GM19467 (cell line): ENCODE results near the gene AIMP1.

Source experiments
- ATAC-seq: cut with Tn5 transposase; IDR thresholded peaks from one replicate; pipeline ENCODE4 v1.9.1; 2021; ENCODE audit warnings: mild to moderate bottlenecking, moderate library complexity; ENCODE audit not compliant: unreplicated experiment

Gene AIMP1

DNA sequence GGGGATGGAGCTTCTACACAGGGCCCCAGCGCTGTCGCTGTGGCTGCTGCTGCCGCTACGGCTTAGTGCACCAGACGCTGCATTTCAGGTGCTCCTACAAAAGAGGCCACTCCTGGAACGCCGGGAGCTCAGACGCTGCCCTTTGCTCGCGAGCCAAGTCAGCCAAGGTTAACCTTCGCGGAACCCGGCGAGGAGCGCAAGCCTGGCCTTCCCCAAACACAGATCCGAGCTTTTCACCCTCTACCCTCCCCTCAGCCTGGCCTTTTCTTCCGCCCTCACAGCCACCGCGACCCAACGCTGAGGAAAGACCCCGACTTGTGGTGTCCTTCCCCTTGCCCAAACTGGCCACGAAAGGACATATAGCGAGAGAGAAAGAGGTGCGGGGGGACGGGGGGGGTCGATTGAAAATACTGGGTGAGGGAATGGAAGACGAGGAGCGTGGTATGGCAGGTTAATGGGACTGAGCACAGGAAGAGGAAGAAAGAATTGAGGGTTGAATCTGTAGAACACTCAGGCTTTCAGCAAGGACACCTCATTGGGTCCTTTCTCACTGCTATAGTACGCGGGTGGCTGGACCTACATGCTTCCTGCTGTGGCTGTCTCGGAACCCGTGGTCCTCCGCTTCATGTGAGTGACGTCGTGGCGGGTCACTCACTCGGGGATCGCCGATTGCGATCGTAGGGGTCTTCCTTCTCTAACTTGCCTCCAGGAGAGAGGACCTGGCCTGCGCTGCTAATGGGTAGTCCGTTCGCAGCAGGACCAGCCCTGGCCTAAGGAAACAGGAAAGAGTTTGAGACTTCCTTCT lies at the start of gene AIMP1, which contains the start of gene TBCK:
Gene AIMP1 (plus strand): TSS at position 583 of the 805 bp plus-strand sequence. CDS start 8,460 bp downstream, outside the sequence.
Gene TBCK (minus strand): TSS at position 242 of the 805 bp plus-strand sequence. CDS start 7,249 bp downstream, outside the sequence.
- peak; percentile 88 for ATAC-seq

DNA sequence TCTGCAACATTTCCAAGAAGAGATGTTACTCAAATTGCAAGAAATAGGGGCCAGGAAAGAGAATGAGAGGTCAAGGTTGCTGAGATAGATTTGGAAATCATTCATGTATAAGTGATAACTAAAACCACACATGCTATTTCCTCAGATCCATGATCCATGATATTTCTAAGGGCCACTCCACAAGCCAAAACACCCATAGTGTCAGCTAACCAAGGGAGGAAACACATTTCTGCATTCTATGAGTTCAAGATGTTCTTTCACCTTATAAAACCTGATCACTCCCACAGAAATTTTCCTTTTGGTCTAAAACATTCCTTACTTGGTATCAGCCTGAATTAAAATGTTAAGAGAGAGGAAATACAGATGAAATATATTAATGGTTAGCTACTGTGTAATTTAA lies 47.6 kb upstream of the AIMP1 start:
- no peak for ATAC-seq

DNA sequence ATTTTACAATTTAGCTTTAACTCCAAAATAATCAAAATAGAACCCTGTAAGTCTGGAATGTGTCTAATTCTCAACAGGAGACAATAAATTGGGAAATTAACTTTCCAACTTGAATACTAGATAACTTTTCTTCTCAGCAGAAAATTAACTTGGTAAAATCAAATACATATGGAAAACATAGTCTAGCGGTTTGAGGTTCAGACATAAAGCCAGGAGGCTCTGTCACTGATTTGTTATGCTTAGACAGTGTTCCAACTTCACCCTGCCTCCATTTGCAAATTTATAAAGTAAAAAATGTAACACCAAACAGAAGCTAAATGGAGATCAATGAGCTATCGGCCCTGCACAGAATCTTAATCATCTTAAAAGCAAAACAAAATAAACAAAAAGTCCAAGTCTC lies 46.6 kb upstream of the AIMP1 start:
- no peak for ATAC-seq

DNA sequence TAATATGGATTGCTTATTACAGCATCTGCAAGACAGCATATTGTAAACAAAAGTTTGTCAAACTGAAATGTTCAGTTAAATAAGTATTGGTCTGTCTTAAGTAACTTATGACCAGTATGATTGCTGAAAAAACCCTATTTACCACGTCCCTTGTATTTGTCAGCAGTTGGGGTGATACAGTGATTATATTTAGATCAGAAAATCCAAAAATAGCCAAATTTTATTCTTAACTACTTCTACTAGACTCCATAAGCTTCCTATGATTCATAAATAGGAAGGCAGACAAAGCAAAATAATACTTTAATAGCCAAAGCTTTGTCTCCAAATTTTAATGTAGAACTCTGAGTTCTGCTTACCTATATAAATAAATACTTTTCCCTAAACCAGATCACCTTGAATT lies 45.6 kb upstream of the AIMP1 start:
- ATAC-seq = no peak

DNA sequence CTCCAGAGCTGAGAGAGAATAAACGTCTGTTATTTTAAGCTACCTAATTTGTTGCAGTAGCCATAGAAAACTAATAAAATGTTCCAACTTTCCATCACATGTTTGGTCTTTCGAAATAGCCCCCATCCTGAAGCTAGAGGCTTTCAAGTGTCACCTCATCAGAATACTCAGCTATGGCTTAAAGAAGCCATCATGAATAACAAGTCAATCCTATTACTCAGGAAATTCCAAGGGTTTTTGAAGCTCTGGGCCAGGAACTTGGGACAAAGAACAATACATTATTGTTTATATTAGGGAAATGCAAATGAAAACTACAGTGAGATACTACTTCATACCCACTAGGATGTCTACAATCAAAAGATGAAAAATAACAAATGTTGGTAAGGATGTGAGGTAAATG lies 42.5 kb upstream of the AIMP1 start:
- ATAC-seq = no peak

DNA sequence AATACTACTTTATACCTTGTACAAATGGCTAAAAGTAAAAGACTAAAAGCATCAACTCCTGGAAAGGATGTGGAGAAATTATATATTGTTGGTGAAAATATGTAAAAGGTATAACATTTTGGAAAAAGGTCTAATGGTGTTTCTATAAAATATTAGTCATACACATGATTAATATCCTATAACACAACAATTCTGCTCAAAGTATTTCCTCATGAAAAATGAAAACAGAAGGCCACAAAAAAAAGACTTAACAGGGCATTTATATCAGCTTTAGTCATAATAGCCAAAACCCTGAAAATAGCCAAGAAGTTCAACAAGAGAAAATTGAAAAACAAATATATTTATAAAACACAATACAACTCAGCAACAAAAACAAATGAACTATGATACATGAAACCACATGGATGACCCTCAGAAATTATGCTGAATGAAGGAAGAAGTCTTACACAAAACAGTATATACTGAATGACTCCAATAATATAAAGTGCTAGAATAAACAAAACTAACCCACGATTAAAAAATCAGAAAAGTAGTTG lies 39.1 kb upstream of the AIMP1 start:
- no peak for ATAC-seq

DNA sequence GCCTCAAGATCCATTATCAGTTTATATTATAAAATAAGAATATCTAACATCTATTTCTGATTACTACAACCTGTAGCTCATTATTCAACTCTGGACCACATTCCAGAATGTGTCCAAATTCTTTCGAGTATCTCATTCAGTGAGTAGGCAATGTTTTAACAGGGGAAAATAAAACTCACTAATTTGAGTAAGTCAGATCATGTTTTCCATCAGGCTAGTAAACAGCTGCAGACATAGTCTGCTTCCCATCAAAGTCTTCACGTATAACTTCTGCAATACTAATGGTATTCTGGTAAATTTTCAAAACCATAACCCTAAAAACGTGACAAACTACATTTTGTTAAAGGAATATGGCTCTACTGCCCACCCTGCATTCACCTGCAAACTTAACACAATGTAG lies 32.1 kb upstream of the AIMP1 start:
- no peak for ATAC-seq

DNA sequence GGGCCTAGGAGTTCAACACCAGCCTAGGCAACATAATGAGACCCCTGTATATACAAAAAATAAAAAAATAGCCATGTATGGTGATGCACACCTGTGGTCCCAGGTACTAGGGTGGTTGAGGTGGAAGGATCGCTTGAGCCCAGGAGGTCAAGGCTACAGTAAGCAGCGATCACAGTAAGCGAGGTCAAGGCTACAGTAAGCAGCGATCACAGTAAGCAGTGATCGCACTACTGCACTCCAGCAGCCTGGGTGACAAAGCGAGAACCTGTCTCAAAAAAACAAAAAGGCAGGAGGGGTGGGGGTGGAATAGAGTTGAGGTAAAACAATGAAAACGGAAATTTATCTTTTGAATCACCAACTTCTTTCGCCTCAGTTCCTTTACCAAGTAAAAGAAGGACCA lies 29.7 kb upstream of the AIMP1 start:
- no peak for ATAC-seq

DNA sequence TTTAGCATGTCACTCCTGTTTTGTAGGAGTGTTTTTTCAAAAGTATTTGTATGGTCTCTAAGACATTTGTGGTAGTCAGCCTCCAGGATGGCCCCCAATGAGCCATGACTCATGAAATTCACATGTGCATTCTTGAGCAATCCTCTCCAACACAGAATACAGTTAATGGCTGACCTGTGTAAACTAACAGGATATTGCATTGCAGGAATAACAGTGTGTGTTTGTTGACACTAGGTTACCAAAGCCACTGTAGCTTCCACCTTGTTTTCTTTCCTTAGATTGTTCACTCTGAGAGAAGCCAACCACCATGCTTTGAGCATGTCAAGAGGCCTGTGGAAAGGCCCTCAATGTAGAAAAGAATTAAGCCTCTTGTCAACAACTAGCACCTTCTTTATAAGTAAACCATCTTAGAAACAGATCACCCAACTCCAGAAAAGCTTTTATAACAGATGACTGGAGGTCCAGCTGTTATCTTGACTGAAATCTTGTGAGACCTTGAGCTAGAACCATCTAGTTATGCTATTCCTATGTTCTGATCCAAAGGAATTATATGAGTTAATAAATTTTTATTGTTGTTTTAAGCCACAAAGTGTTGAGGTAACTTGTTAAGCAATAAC lies 28.9 kb upstream of the AIMP1 start:
- no peak for ATAC-seq

DNA sequence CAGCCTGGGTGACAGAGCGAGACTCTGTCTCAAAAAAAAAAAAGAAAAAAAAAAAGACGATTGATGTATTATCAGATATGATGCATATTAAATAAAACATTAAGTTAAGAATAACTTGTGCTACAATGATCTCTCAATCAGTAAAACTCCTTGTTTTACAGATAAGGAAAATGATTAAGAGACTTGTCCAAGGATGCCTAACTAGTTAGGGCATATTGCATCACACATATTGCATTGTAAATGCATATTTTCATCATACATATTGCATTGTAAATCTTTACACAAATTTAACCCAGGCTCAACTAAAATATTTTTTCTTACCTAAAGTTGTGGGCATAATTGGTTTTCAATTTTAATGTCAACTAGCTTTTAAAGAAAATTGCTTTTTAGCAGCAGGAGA lies 26.6 kb upstream of the AIMP1 start:
- no peak for ATAC-seq

DNA sequence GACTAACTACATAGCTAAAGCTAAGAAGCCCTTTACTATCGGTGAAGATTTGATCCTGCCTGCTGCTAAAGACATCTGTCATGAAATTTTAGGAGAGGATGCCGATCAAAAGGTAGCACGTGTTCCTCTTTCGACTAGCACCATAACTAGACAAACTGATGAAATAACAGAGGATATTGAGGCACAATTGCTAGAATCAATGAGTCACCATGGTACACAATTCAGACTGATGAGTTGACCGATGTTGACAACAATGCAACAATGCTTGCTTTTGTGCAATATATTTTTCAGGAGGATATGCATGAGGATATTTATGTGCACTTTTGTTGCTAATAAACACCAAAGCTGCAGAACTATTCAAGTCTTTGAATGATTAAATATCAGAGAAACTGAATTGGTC lies 24.7 kb upstream of the AIMP1 start:
- ATAC-seq = no peak

DNA sequence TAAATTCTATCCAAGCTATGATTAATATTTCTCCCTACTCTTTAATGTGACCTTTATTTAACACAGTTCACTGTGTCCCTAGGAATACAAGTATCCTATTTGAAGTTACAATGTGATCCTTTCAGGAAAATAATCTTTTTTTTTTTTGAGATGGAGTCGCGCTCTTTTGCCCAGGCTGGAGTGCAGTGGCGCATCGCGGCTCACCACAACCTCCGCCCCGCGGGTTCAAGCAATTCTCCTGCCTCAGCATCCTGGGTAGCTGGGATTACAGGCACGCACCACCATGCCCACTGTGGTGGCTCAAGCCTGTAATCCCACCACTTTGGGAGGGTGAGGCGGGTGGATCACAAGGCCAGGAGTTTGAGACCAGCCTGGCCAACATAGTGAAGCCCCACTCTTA lies 22.3 kb upstream of the AIMP1 start:
- ATAC-seq = no peak

DNA sequence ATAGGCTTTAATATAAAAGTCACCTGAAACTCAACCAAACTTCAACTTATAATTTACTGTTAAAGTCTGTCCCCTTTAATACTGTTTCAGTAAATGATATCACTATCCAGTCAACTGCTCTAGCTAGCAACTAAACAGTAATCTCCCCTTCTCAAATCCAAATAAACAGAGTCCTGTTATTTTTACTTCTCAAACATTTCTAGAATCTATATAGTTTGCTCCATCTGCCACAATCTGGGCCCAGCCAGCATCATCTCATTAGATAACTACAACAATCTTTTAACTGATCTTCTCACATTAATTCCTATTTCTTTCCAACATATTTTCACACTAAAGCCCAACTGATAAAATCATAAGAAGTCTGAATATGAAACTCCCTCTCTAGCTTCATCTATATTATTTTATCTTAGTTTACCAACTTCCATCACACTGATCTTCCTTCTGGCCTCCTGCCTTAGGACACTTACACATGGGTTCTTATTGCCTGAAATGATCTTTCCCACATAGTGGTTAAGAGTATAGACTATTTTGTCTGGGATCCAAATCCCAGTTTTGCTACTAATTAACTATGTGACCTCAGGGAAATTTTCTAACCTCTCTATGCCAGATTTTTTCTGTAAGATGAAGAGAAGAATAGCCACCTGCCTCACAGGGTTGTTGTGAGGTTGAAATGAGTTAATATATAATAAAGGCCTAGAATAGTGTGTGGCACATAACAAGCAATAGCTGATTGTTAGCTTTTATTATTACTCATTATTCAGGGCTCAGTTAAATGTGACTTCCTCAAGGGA lies 18.9 kb upstream of the AIMP1 start:
- no peak for ATAC-seq

DNA sequence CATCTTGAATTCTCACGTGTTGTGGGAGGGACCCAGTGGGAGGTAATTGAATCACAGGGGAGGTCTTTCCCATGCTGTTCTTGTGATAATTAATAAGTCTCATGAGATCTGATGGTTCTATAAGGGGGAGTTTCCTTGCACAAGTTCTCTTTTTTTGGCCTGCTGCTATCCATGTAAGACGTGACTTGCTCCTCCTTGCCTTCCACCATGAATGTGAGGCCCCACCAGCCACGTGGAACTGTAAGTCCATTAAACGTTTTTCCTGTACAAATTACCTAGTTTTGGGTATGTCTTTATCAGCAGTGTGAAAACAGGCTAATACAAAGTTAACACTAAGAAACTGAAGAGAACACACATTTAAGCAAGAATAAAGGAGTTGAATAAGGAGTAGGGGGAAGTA lies 16.4 kb upstream of the AIMP1 start:
- ATAC-seq = no peak

DNA sequence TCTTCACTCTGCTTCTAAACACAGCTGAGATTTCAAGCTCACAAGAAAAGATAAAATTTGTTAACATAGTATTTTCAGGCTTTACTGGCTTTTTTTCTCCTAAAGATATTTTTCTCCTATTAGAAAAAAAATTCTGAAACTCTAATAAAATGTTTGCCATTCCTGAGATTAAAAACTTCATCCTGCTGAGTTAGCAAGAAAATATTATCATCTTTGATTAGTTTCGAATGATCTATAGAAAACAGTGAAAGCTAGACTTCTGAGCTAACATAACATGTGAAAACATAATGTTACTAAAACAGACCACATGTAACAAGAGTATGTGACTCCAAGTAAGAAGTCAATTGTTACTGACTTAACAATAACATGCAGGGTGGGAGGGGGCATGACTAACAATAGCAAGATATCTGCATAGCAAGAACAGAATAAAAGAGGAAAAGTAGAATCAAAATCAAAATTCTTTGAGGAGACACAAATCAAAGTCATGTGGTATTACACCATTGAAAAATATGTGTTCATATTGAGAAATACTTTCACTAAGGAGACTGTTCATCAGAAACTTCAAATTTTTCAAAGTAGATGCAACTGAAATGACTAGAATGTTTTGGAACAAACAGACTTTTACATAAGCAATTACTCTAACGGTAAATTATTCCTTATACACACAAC lies 14.8 kb upstream of the AIMP1 start:
- no peak for ATAC-seq

DNA sequence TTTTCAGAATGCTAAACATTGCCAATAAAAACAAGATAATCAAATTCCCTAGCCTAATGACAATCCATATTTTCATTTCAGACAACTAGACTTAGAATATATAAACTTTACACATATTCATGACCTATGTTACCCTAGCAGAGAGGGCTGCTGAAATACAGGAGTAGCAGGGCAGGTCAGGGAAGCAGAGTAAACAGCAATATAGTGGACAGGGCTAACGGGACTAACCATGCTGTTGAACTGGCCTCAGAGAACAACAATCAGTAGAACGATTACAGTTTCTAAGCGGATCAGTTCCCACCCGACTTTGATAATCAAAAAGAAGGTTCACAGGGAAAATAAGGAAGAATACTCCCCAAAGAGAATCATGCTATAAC lies 14.3 kb upstream of the AIMP1 start:
- no peak for ATAC-seq

DNA sequence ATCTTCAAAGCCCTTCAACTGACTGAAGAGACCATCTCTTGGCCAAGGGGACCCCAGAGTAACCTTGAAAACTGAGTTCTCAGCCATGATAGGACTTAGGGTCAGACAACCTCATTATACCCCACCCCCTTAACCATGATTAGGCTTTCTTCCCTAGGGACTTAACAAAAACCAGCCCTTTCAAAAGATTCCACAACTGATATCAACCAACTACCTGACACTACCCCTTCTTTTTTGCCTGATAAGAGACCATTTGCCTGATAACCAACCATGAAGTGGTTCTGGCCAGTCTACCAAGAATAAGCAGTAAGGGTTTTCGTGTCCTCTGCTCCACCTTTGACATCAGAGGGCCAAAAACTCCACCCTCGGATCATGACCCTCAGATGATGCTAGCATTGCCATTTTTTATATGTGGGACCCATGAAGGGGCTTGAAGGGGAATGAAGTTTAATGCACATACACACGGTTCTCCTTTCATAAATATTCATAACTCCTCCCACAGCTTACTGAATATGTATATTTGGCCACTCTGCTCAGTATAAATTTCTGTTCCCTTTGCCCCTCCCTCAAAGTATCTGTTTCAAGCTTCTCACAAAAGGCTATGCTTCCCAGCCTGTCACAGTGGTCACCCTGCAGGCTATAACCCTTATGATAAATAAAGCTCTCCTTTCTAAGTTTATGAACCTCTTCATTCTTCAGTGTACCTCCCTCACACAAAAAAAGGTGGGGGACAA lies 12.6 kb upstream of the AIMP1 start:
- ATAC-seq = no peak

DNA sequence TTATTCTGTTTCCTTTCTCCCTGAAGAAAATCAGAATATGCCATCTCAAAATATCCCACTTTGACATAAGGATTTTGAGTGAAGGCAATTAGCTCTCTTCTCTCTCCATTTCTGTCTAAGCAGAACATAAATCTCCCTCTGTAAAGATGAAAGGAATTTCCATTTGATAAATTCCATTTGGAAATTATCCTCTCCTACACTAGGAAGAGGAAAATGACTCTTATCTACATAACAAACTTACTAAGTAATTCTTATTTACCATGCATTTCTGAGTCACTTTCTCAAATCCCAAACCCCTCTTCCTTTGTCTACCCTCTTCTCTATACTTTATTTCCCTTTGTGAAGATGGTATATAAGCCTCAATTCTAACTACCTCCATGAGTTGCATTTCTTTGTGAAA lies 11.7 kb upstream of the AIMP1 start:
- no peak for ATAC-seq

DNA sequence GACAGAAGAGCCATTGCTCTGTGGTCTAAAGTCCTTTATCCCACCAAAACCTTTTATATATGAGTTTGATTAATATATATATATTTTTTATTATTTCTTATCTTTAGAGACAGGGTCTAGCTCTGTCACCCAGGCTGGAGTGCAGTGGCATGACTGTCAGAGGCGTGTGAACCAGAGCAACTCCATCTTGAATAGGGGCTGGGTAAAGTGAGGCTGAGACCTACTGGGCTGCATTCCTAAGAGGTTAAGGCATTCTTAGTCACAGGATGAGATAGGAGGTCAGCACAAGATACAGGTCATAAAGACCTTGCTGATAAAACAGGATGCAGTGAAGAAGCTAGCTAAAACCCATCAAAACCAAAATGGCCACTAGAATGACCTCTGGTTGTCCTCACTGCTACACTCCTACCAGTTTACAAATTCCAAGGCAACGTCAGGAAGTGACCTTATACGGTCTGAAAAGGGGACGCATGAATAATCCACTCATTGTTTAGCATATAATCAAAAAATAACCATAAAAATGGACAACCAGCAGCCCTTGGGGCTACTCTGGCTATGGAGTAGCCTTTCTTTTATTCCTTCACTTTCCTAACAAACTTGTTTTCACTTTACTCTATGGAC lies 10.8 kb upstream of the AIMP1 start:
- ATAC-seq = no peak

DNA sequence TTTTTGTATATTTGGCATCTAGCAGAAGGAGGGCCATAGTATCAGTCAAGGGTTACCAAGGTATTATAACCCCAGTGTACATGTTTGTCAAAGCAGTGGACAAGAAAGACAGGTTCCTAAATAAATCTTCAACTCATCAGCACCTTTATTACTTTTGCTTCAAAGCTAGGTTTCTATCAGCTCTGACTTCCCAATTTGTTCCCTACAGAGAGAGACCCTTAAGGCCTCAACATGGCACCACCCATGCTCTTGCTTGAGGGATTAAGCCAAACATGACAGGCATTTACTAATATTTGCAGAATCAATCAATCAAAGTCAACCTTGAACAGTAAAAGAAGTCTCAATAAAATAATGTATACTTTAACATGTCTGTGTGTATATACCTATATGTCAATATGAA lies 9.8 kb upstream of the AIMP1 start:
- no peak for ATAC-seq
